GM23338 (cell line): ENCODE measurements around the gene NRP2. TPM values are rescaled to one million over a fixed set of nuclear protein-coding genes. Genes with fewer than 3 reads are reported as not detected.

Experiments used
- ATAC-seq: fragments of 200-7000 bp; cut with Tn5 transposase; 3 replicates; pipeline ENCODE4 v1.9.1; 2020
- DNase-seq: peaks from one replicate; pipeline ENCODE4 v3.0.0-alpha.2; 2015; ENCODE audit warnings: low spot score
- H2AFZ ChIP-seq: fragments of 200-600 bp; sonication (generic); 2 replicates; pipeline ENCODE4 v1.8.0; 2016; ENCODE audit warnings: antibody characterized with exemption, mild to moderate bottlenecking, moderate library complexity
- H3F3A ChIP-seq: fragments of 200-600 bp; sonication (generic); replicated peaks from 2 replicates; pipeline ENCODE4 v1.8.0; 2017; ENCODE audit warnings: antibody characterized with exemption, mixed run types, low read depth
- H3K27ac ChIP-seq: fragments of 200-600 bp; sonication (generic); 2 replicates; pipeline ENCODE4 v1.6.1; 2016; ENCODE audit warnings: low read depth
- H3K27me3 ChIP-seq: fragments of 200-600 bp; sonication (generic); 2 replicates; pipeline ENCODE4 v1.8.0; 2016; ENCODE audit warnings: mild to moderate bottlenecking, mixed run types, moderate library complexity; ENCODE audit not compliant: insufficient read depth
- H3K36me3 ChIP-seq: fragments of 200-600 bp; sonication (generic); 2 replicates; pipeline ENCODE4 v1.8.0; 2016; ENCODE audit warnings: mild to moderate bottlenecking; ENCODE audit not compliant: insufficient read depth
- H3K4me1 ChIP-seq: fragments of 200-600 bp; sonication (generic); 2 replicates; pipeline ENCODE4 v1.8.0; 2016; ENCODE audit warnings: mild to moderate bottlenecking, moderate library complexity; ENCODE audit not compliant: insufficient read depth
- H3K4me2 ChIP-seq: fragments of 200-600 bp; sonication (generic); 2 replicates; pipeline ENCODE4 v1.7.1; 2017; ENCODE audit warnings: mixed run types
- H3K4me3 ChIP-seq: fragments of 200-600 bp; sonication (generic); 2 replicates; pipeline ENCODE4 v1.6.1; 2016; ENCODE audit warnings: mixed run types
- H3K79me2 ChIP-seq: fragments of 200-600 bp; sonication (generic); replicated peaks from 2 replicates; pipeline ENCODE4 v1.8.0; 2017; ENCODE audit warnings: mild to moderate bottlenecking; ENCODE audit not compliant: insufficient read depth
- H3K9me2 ChIP-seq: fragments of 200-600 bp; sonication (generic); 2 replicates; pipeline ENCODE4 v1.8.0; 2017; ENCODE audit not compliant: insufficient read depth
- H4K20me1 ChIP-seq: fragments of 200-600 bp; sonication (generic); replicated peaks from 2 replicates; pipeline ENCODE4 v1.8.0; 2017; ENCODE audit warnings: mild to moderate bottlenecking; ENCODE audit not compliant: insufficient read depth
- H3K27ac Mint-ChIP-seq: 2 replicates; pipeline ENCODE4 v1.8.0; 2020; ENCODE audit warnings: inconsistent platforms, mild to moderate bottlenecking, moderate library complexity, mixed read lengths
- H3K27me3 Mint-ChIP-seq: 3 replicates; pipeline ENCODE4 v1.8.0; 2022; ENCODE audit warnings: low read depth, mild to moderate bottlenecking, moderate library complexity, mixed read lengths, inconsistent platforms; ENCODE audit not compliant: insufficient read depth, poor library complexity
- H3K36me3 Mint-ChIP-seq: 3 replicates; pipeline ENCODE4 v1.8.0; 2021; ENCODE audit warnings: low read depth, mild to moderate bottlenecking, inconsistent platforms, moderate library complexity, mixed read lengths
- H3K4me1 Mint-ChIP-seq: 3 replicates; pipeline ENCODE4 v1.8.0; 2020; ENCODE audit warnings: mild to moderate bottlenecking, inconsistent platforms, mixed read lengths
- H3K4me3 Mint-ChIP-seq: 3 replicates; pipeline ENCODE4 v1.8.0; 2021; ENCODE audit warnings: moderate library complexity, mild to moderate bottlenecking, inconsistent platforms, mixed read lengths
- H3K9me3 Mint-ChIP-seq: 3 replicates; pipeline ENCODE4 v1.8.0; 2020; ENCODE audit warnings: moderate library complexity, mild to moderate bottlenecking, inconsistent platforms, mixed read lengths
- CREB1 ChIP-seq: fragments of 250-450 bp; sonication (Bioruptor Pico); IDR thresholded peaks from 2 replicates; pipeline ENCODE4 v1.5.0; 2020; ENCODE audit warnings: low read depth, mild to moderate bottlenecking, moderate library complexity
- ETS1 ChIP-seq: IDR thresholded peaks from 2 replicates; pipeline ENCODE4 v1.6.1; 2016; ENCODE audit warnings: antibody characterized with exemption
- EZH2 ChIP-seq: fragments of 200-600 bp; sonication (generic); IDR thresholded peaks from one replicate; pipeline ENCODE4 v1.8.0; 2017; ENCODE audit warnings: antibody characterized with exemption, mild to moderate bottlenecking, low read depth; ENCODE audit not compliant: unreplicated experiment
- EZH2phosphoT487 ChIP-seq: fragments of 200-600 bp; sonication (generic); IDR thresholded peaks from one replicate; pipeline ENCODE4 v1.8.1; 2018; ENCODE audit warnings: antibody characterized with exemption; ENCODE audit not compliant: unreplicated experiment
- JUNB ChIP-seq: IDR thresholded peaks from one replicate; pipeline ENCODE4 v1.6.1; 2016; ENCODE audit warnings: antibody characterized with exemption; ENCODE audit not compliant: unreplicated experiment
- NANOG ChIP-seq: IDR thresholded peaks from 2 replicates; pipeline ENCODE4 v1.6.1; 2016; ENCODE audit warnings: antibody characterized with exemption, borderline replicate concordance
- POLR2AphosphoS5 ChIP-seq: IDR thresholded peaks from 2 replicates; pipeline ENCODE4 v1.6.1; 2016; ENCODE audit warnings: antibody characterized with exemption, low read depth
- STAT1 ChIP-seq: IDR thresholded peaks from one replicate; pipeline ENCODE4 v1.6.1; 2016; ENCODE audit warnings: antibody characterized with exemption; ENCODE audit not compliant: unreplicated experiment
- ZNF114 ChIP-seq: fragments of 250-450 bp; sonication (Bioruptor Pico); IDR thresholded peaks from 2 replicates; pipeline ENCODE4 v1.5.0; 2020; ENCODE audit warnings: mild to moderate bottlenecking, moderate library complexity
- ZNF331 ChIP-seq: fragments of 250-450 bp; sonication (Bioruptor Pico); IDR thresholded peaks from 2 replicates; pipeline ENCODE4 v1.5.0; 2020; ENCODE audit warnings: low read depth, mild to moderate bottlenecking, moderate library complexity
- polyA plus RNA-seq: library from polyadenylated mRNA; unstranded; fragments of >200 nt; fragmentation: Nextera tagmentation; extraction: Ambion mirVana; gene quantifications from 2 replicates; pipeline ENCODE4 v1.2.1, GENCODE V29; 2016
- total RNA-seq: library from RNA; depleted of rRNA; stranded (reverse); fragments of >200 nt; shearing (Covaris generic); gene quantifications from 2 replicates; pipeline ENCODE4 v1.2.3, GENCODE V29; 2014
- TF ChIP-seq, protein P1 (sequence below): IDR thresholded peaks from one replicate; pipeline ENCODE4 v1.6.1; 2018; ENCODE audit warnings: antibody characterized with exemption; ENCODE audit not compliant: unreplicated experiment
- TF ChIP-seq, protein P2 (sequence below), 2 experiments: fragments of 200-600 bp in 1 of 2; sonication (generic) in 1 of 2; conservative IDR thresholded peaks; 2 replicates each; pipeline versions ENCODE4 v1.5.1 to v1.6.1; 2016 to 2017; ENCODE audit warnings: antibody characterized with exemption in 2 of 2, low read depth in 2 of 2, mild to moderate bottlenecking in 2 of 2, moderate library complexity in 1 of 2
- TF ChIP-seq, protein P3 (sequence below): fragments of 250-450 bp; sonication (Bioruptor Pico); IDR thresholded peaks from 2 replicates; pipeline ENCODE4 v1.5.0; 2020; ENCODE audit warnings: mild to moderate bottlenecking, moderate library complexity

Gene NRP2
- total and polyA plus RNA-seq, 2 experiments from 2014 or later: 18.4 to 22.0 TPM

GRCh38 chr2:205769495-205769850 lies 87.2 kb downstream of the NRP2 start:
- H3K4me1 ChIP-seq: peaks cover 6% of the 10 kb centered on the region
- ATAC-seq: no peak
- H3K9me3 Mint-ChIP-seq: no peaks in the 10 kb centered on the region
- no peak overlapping the region for H3K27ac ChIP-seq
- peaks cover 10% of the 10 kb centered on the region for H3K27me3 Mint-ChIP-seq
- no peaks in the 10 kb centered on the region for H3K79me2 ChIP-seq
- no peaks in the 10 kb centered on the region for H3K9me2 ChIP-seq
- no peak for DNase-seq
- H3K36me3 ChIP-seq: 0 out of 2 replicates have a peak, but pooled peaks cover 4% of the 10 kb centered on the region
- TF ChIP-seq EZH2 (no peak), ZNF114 (no peak), ETS1 (no peak), NANOG (no peak), CREB1 (CRISPR knock-in tag) (no peak), STAT1 (no peak), JUNB (no peak), ZNF331 (CRISPR knock-in tag) (no peak), EZH2phosphoT487 (no peak), POLR2AphosphoS5 (no peak)
- TF ChIP-seq, protein P1, sequence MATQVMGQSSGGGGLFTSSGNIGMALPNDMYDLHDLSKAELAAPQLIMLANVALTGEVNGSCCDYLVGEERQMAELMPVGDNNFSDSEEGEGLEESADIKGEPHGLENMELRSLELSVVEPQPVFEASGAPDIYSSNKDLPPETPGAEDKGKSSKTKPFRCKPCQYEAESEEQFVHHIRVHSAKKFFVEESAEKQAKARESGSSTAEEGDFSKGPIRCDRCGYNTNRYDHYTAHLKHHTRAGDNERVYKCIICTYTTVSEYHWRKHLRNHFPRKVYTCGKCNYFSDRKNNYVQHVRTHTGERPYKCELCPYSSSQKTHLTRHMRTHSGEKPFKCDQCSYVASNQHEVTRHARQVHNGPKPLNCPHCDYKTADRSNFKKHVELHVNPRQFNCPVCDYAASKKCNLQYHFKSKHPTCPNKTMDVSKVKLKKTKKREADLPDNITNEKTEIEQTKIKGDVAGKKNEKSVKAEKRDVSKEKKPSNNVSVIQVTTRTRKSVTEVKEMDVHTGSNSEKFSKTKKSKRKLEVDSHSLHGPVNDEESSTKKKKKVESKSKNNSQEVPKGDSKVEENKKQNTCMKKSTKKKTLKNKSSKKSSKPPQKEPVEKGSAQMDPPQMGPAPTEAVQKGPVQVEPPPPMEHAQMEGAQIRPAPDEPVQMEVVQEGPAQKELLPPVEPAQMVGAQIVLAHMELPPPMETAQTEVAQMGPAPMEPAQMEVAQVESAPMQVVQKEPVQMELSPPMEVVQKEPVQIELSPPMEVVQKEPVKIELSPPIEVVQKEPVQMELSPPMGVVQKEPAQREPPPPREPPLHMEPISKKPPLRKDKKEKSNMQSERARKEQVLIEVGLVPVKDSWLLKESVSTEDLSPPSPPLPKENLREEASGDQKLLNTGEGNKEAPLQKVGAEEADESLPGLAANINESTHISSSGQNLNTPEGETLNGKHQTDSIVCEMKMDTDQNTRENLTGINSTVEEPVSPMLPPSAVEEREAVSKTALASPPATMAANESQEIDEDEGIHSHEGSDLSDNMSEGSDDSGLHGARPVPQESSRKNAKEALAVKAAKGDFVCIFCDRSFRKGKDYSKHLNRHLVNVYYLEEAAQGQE: no peak
- TF ChIP-seq, protein P2, sequence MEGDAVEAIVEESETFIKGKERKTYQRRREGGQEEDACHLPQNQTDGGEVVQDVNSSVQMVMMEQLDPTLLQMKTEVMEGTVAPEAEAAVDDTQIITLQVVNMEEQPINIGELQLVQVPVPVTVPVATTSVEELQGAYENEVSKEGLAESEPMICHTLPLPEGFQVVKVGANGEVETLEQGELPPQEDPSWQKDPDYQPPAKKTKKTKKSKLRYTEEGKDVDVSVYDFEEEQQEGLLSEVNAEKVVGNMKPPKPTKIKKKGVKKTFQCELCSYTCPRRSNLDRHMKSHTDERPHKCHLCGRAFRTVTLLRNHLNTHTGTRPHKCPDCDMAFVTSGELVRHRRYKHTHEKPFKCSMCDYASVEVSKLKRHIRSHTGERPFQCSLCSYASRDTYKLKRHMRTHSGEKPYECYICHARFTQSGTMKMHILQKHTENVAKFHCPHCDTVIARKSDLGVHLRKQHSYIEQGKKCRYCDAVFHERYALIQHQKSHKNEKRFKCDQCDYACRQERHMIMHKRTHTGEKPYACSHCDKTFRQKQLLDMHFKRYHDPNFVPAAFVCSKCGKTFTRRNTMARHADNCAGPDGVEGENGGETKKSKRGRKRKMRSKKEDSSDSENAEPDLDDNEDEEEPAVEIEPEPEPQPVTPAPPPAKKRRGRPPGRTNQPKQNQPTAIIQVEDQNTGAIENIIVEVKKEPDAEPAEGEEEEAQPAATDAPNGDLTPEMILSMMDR (conservative IDR thresholded peaks at IDR 0.05; ENCODE audit: low read depth in 2 of 2): no peak
- TF ChIP-seq, protein P3, sequence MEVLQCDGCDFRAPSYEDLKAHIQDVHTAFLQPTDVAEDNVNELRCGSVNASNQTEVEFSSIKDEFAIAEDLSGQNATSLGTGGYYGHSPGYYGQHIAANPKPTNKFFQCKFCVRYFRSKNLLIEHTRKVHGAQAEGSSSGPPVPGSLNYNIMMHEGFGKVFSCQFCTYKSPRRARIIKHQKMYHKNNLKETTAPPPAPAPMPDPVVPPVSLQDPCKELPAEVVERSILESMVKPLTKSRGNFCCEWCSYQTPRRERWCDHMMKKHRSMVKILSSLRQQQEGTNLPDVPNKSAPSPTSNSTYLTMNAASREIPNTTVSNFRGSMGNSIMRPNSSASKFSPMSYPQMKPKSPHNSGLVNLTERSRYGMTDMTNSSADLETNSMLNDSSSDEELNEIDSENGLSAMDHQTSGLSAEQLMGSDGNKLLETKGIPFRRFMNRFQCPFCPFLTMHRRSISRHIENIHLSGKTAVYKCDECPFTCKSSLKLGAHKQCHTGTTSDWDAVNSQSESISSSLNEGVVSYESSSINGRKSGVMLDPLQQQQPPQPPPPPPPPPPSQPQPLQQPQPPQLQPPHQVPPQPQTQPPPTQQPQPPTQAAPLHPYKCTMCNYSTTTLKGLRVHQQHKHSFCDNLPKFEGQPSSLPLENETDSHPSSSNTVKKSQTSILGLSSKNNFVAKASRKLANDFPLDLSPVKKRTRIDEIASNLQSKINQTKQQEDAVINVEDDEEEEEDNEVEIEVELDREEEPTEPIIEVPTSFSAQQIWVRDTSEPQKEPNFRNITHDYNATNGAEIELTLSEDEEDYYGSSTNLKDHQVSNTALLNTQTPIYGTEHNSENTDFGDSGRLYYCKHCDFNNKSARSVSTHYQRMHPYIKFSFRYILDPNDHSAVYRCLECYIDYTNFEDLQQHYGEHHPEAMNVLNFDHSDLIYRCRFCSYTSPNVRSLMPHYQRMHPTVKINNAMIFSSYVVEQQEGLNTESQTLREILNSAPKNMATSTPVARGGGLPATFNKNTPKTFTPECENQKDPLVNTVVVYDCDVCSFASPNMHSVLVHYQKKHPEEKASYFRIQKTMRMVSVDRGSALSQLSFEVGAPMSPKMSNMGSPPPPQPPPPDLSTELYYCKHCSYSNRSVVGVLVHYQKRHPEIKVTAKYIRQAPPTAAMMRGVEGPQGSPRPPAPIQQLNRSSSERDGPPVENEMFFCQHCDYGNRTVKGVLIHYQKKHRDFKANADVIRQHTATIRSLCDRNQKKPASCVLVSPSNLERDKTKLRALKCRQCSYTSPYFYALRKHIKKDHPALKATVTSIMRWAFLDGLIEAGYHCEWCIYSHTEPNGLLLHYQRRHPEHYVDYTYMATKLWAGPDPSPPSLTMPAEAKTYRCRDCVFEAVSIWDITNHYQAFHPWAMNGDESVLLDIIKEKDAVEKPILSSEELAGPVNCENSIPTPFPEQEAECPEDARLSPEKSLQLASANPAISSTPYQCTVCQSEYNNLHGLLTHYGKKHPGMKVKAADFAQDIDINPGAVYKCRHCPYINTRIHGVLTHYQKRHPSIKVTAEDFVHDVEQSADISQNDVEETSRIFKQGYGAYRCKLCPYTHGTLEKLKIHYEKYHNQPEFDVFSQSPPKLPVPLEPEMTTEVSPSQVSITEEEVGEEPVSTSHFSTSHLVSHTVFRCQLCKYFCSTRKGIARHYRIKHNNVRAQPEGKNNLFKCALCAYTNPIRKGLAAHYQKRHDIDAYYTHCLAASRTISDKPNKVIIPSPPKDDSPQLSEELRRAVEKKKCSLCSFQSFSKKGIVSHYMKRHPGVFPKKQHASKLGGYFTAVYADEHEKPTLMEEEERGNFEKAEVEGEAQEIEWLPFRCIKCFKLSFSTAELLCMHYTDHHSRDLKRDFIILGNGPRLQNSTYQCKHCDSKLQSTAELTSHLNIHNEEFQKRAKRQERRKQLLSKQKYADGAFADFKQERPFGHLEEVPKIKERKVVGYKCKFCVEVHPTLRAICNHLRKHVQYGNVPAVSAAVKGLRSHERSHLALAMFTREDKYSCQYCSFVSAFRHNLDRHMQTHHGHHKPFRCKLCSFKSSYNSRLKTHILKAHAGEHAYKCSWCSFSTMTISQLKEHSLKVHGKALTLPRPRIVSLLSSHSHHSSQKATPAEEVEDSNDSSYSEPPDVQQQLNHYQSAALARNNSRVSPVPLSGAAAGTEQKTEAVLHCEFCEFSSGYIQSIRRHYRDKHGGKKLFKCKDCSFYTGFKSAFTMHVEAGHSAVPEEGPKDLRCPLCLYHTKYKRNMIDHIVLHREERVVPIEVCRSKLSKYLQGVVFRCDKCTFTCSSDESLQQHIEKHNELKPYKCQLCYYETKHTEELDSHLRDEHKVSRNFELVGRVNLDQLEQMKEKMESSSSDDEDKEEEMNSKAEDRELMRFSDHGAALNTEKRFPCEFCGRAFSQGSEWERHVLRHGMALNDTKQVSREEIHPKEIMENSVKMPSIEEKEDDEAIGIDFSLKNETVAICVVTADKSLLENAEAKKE (CRISPR knock-in tag): no peak
- H3K4me3 Mint-ChIP-seq: no peak overlapping the region
- H3K4me3 ChIP-seq: no peak overlapping the region
- H4K20me1 ChIP-seq: no peaks in the 10 kb centered on the region
- no peak overlapping the region for H2AFZ ChIP-seq
- peaks cover 16% of the 10 kb centered on the region for H3K4me1 Mint-ChIP-seq
- H3K27me3 ChIP-seq: no peaks in the 10 kb centered on the region
- no peak overlapping the region for H3K4me2 ChIP-seq
- no peak overlapping the region for H3K27ac Mint-ChIP-seq
- H3K36me3 Mint-ChIP-seq: no peaks in the 10 kb centered on the region
- H3F3A ChIP-seq: no peaks in the 10 kb centered on the region; the same call in 1 of the 2 replicates
